ENCODE measurements around the gene LINGO3.

LINGO3 gene

GRCh38 chr19:2260341-2260805, 47.6 kb downstream of the LINGO3 start:
- in situ Hi-C loops (cut with HindIII; ENCODE audit: low sequenced_read_pairs), result loop anchor here (10.0 kb wide), 1 partner anchor 64 kb away; the partner anchor contains the start of genes LSM7 and SPPL2B
- no peak for TF ChIP-seq CTCF (IDR thresholded peaks at IDR 0.05; ENCODE audit: low read depth, low read length, missing control alignments)
- no peak for DNase-seq (ENCODE audit: low read depth)
- H3K4me3 ChIP-seq (ENCODE audit: low read depth, low read length), result no peak overlapping the region

DNA sequence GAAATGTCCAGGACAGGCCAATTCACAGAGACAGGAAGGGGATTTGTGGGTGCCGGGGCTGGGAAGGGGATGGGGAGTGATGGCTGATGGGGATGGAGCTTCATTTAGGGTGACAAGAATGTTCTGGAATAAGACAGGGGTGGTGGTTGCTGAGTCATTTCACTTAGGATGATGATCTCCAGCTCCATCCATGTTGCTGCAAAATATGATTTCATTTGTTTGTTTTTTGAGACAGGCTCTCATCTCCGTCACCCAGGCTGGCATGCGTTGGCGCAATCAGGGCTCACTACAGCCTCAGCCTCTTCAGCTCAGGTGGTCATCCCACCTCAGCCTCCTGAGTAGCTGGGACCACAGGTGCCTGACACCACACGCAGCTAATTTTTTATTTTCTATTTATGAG, 48.6 kb downstream of the LINGO3 start:
- no peak for DNase-seq (ENCODE audit: low read depth)
- no peak overlapping the region for H3K4me3 ChIP-seq (ENCODE audit: low read depth, low read length)
- TF ChIP-seq CTCF (IDR thresholded peaks at IDR 0.05; ENCODE audit: low read depth, low read length, missing control alignments), result no peak
- in situ Hi-C loops (cut with HindIII; ENCODE audit: low sequenced_read_pairs), result no loop called here

All from astrocyte of the cerebellum (primary cell).